Prostate gland (tissue), 2 donors: ENCODE results near the gene SLC25A10. TPM values are rescaled to one million over a fixed set of nuclear protein-coding genes. Genes with fewer than 3 reads are reported as not detected.

Experiments
- DNase-seq: peaks from one replicate; pipeline ENCODE4 v3.0.0-alpha.2; 2019; ENCODE audit warnings: low spot score
- H3K27ac ChIP-seq, 2 donors: fragments of 200-600 bp; sonication (generic); 2 replicates each; pipeline ENCODE4 v1.5.1; 2017 to 2019
- H3K27me3 ChIP-seq: fragments of 200-600 bp; sonication (generic); replicated peaks from 2 replicates; pipeline ENCODE4 v1.5.1; 2019; ENCODE audit not compliant: insufficient read depth
- H3K36me3 ChIP-seq, 2 donors: fragments of 200-600 bp; sonication (generic); 1 replicate in 1 of 2; 2 replicates in 1 of 2; pipeline versions ENCODE4 v1.5.1 to v1.8.1; 2017 to 2019
- H3K4me1 ChIP-seq: fragments of 200-600 bp; sonication (generic); replicated peaks from 2 replicates; pipeline ENCODE4 v1.5.1; 2019
- H3K4me3 ChIP-seq, 2 donors: fragments of 200-600 bp; sonication (generic); 2 replicates each; pipeline ENCODE4 v1.5.1; 2017 to 2019
- H3K9me3 ChIP-seq: fragments of 200-600 bp; sonication (generic); 2 replicates; pipeline ENCODE4 v1.5.1; 2017
- POLR2A ChIP-seq: fragments of 450-650 bp; IDR thresholded peaks from one replicate; pipeline ENCODE4 v1.6.1; 2016; ENCODE audit warnings: antibody characterized with exemption, mild to moderate bottlenecking
- POLR2AphosphoS5 ChIP-seq: sonication (generic); formaldehyde crosslinking; IDR thresholded peaks from one replicate; pipeline ENCODE4 v1.6.1; 2017; ENCODE audit warnings: antibody characterized with exemption
- WGBS: methylation state at CpG from one replicate; pipeline ENCODE4 v1.1.5; 2018; 5-methylcytosine and 5-hydroxymethylcytosine counted together
- intact Hi-C: fragments of 100-400 bp; cut with DNase I; formaldehyde crosslinking; loops from one replicate; pipeline ENCODE4 v1.14.2; 2022
- total RNA-seq, 2 donors: library from RNA; depleted of rRNA; stranded (reverse); fragments of >200 nt; gene quantifications; one replicate each; pipeline ENCODE4 v1.1.0, GENCODE V29; 2016
- TF ChIP-seq, protein P1 (sequence below), 4 experiments: fragments of 200-600 bp in 2 of 4; fragments of 450-650 bp in 2 of 4; sonication (generic) in 2 of 4; IDR thresholded peaks; 1 replicate in 3 of 4; 2 replicates in 1 of 4; pipeline ENCODE4 v1.5.1; 2016 to 2019; ENCODE audit warnings: antibody characterized with exemption in 4 of 4, mild to moderate bottlenecking in 2 of 4, moderate library complexity in 2 of 4

The SLC25A10 gene
- total RNA-seq, 2 donors from 2014 or later, result 39.1 to 39.4 TPM

DNA sequence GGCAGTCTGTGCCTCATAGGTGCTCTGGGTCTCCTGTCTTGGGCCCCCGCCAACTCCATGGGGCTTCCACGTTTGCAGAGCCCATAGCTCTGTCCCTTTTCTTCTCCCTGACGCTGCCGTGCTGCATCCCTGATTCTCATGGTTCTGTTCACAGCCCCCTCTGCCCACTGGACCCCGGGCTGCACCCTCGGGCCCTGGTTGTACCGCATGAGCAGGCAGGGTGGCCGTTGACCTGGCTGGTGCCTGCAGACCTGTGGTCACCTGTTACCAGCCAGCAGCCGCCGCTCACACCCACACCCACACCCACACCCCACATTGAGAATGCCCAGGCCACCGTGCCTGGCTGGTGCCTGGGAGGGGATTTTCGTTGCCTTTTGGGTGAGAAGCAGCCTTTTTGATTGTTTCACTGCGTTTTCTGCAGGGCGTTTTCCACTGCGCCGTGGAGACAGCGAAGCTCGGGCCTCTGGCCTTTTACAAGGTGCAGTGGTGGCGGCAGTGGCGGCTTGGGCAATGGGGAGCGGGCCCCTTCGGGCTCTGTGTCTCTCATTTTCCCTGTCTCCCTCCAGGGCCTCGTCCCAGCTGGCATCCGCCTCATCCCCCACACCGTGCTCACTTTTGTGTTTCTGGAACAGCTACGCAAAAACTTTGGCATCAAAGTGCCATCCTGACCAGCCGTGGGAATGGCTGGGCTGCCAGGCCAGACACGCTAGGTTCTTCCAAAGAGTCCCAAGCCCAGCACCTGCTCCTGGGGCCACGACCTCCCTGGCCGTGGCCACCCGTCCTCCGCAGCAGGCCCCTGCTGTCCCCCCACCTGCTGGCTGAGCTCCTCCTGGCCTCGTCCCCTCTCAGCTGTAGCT is 7.6 kb downstream of the SLC25A10 start:
- intact Hi-C loops, result no loop called here
- DNase-seq, result no peak
- Histone ChIP-seq H3K27ac (no peak overlapping the region), H3K4me3 (no peak overlapping the region), H3K4me1 (peaks cover 8% of the 10 kb centered on the region), H3K27me3 (no peaks in the 10 kb centered on the region), H3K36me3 (no peaks in the 10 kb centered on the region), H3K9me3 (no peaks in the 10 kb centered on the region)
- WGBS, result 84% methylated on average over 33 of the region's 33 CpGs
- TF ChIP-seq POLR2AphosphoS5 (no peak), POLR2A (no peak)
- TF ChIP-seq, protein P1, sequence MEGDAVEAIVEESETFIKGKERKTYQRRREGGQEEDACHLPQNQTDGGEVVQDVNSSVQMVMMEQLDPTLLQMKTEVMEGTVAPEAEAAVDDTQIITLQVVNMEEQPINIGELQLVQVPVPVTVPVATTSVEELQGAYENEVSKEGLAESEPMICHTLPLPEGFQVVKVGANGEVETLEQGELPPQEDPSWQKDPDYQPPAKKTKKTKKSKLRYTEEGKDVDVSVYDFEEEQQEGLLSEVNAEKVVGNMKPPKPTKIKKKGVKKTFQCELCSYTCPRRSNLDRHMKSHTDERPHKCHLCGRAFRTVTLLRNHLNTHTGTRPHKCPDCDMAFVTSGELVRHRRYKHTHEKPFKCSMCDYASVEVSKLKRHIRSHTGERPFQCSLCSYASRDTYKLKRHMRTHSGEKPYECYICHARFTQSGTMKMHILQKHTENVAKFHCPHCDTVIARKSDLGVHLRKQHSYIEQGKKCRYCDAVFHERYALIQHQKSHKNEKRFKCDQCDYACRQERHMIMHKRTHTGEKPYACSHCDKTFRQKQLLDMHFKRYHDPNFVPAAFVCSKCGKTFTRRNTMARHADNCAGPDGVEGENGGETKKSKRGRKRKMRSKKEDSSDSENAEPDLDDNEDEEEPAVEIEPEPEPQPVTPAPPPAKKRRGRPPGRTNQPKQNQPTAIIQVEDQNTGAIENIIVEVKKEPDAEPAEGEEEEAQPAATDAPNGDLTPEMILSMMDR (IDR thresholded peaks at IDR 0.05), result no peak

GRCh38 chr17:81720267-81721071 is 8.4 kb downstream of the SLC25A10 start:
- intact Hi-C loops, result no loop called here
- TF ChIP-seq POLR2A (no peak), POLR2AphosphoS5 (no peak)
- TF ChIP-seq, protein P1 (IDR thresholded peaks at IDR 0.05), result no peak
- WGBS, result 85% methylated on average over 33 of the region's 33 CpGs
- H3K4me3 ChIP-seq, result no peak overlapping the region
- H3K36me3 ChIP-seq, result no peaks in the 10 kb centered on the region
- peaks cover 8% of the 10 kb centered on the region for H3K4me1 ChIP-seq
- H3K27ac ChIP-seq, result no peak overlapping the region
- no peak for DNase-seq
- no peaks in the 10 kb centered on the region for H3K9me3 ChIP-seq
- no peaks in the 10 kb centered on the region for H3K27me3 ChIP-seq

DNA sequence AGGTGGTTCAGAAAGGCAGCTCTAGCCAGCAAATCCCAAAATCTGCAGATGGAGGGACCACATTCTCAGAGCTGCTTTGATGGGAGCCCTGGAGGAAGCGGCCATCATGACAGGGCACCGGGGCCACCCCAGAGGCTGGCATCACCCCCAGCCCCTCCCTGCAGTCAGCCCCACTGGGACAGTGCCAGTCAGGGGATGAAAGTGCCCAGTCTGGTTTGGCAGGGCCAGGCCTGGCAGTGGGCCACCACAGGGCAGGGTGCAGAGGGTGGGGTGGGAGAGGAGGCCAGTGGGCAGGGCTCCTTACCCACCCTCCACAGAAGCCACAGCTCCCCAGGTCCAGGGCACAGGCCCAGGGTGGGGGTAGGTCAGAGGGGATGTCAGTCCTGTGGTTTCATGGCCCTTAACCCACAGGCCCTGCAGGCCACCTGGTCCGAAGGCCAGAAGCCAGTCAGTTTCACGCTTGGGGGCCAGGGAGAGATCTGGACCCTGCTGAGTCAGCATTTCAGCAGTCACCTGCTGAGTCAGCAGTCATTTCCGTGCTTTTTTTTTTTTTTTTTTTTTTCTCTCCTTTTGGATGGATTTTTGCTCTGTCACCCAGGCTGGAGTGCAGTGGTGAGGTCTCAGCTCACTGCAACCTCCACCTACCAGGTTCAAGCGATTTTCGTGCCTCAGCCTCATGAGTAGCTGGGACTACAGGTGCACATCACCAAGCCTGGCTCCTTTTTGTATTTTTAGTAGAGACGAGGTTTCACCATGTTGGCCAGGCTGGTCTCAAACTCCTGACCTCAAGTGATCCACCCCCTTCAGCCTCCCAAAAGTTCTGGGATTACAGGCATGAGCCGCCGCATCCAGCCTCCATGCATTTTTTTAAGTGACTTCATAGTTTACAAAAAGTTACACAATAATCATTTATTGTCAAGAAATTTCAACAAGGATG is 10.4 kb downstream of the SLC25A10 start:
- TF ChIP-seq POLR2AphosphoS5 (peak; percentile 94), POLR2A (no peak)
- TF ChIP-seq, protein P1 (IDR thresholded peaks at IDR 0.05), result peak in 1 of 4 experiments; percentile 36
- Histone ChIP-seq H3K9me3 (no peaks in the 10 kb centered on the region), H3K27ac (peak overlapping the region; percentile 80 to 86), H3K4me1 (peaks cover 8% of the 10 kb centered on the region), H3K4me3 (no peak overlapping the region), H3K36me3 (no peaks in the 10 kb centered on the region), H3K27me3 (no peaks in the 10 kb centered on the region)
- WGBS, result 37% methylated on average over 10 of the region's 10 CpGs
- intact Hi-C loops, result no loop called here
- DNase-seq, result peak; percentile 90

- Histone ChIP-seq H3K27me3 (no peaks in the 10 kb centered on the region), H3K4me3 (no peak overlapping the region), H3K27ac (peak overlapping the region; percentile 80 to 86), H3K4me1 (peaks cover 8% of the 10 kb centered on the region), H3K36me3 (no peaks in the 10 kb centered on the region), H3K9me3 (no peaks in the 10 kb centered on the region)
- peak; percentile 48 for TF ChIP-seq POLR2A
- peak; percentile 91 for TF ChIP-seq POLR2AphosphoS5
- TF ChIP-seq, protein P1 (IDR thresholded peaks at IDR 0.05), result peak in 1 of 4 experiments; percentile 3
- intact Hi-C loops, result no loop called here
- DNase-seq, result peak; percentile 81
- WGBS, result 36% methylated on average over 12 of the region's 12 CpGs
Measured at GRCh38 chr17:81723651-81724209, 11.6 kb downstream of the SLC25A10 start.
